Measurements from ENCODE around the gene ZFP28.

- no peak for TF ChIP-seq CTCF (conservative IDR thresholded peaks at IDR 0.05 in 1 of 2, IDR thresholded peaks at IDR 0.05 in 1 of 2; ENCODE audit: extremely low read depth in 1 of 2, insufficient read depth in 1 of 2, low read depth in 1 of 2, low read length in 2 of 2)
- TF ChIP-seq EZH2 (IDR thresholded peaks at IDR 0.05; ENCODE audit: borderline replicate concordance, low read length): no peak
Measured at GRCh38 chr19:56566904-56567273, 28.1 kb downstream of the ZFP28 start.

All from mammary epithelial cell (primary cell).